Neural crest cell (in vitro differentiated cells): Measurements from ENCODE around the gene MLYCD. TPM values are rescaled to one million over a fixed set of nuclear protein-coding genes. Genes with fewer than 3 reads are reported as not detected.
A peak's percentile ranks its signal among the peaks of the same experiment; 100 is the strongest.

Experiments
- DNase-seq: peaks from one replicate; pipeline ENCODE4 v3.0.0; 2021; ENCODE audit warnings: low read depth, mixed read lengths, low spot score
- H3K27ac Mint-ChIP-seq: one replicate; pipeline ENCODE4 v1.8.0; 2021; ENCODE audit warnings: mild to moderate bottlenecking, mixed read lengths; ENCODE audit not compliant: unreplicated experiment
- H3K27me3 Mint-ChIP-seq: 2 replicates; pipeline ENCODE4 v1.8.0; 2021; ENCODE audit warnings: low read depth, mild to moderate bottlenecking, mixed read lengths
- H3K36me3 Mint-ChIP-seq: 2 replicates; pipeline ENCODE4 v1.8.0; 2021; ENCODE audit warnings: low read depth, mild to moderate bottlenecking, mixed read lengths
- H3K4me1 Mint-ChIP-seq: 2 replicates; pipeline ENCODE4 v1.8.0; 2021; ENCODE audit warnings: mixed read lengths
- H3K4me3 Mint-ChIP-seq: one replicate; pipeline ENCODE4 v1.8.0; 2021; ENCODE audit warnings: mild to moderate bottlenecking, mixed read lengths
- H3K9me3 Mint-ChIP-seq: 2 replicates; pipeline ENCODE4 v1.8.0; 2021; ENCODE audit warnings: mixed read lengths
- total RNA-seq: library from RNA; stranded (reverse); gene quantifications from 2 replicates; pipeline ENCODE4 v1.2.1, GENCODE V29; 2021
- TF ChIP-seq, protein P1 (sequence below): fragments of 200-600 bp; sonication (generic); conservative IDR thresholded peaks from 2 replicates; pipeline ENCODE4 v1.5.0; 2021; ENCODE audit warnings: antibody characterized with exemption, mild to moderate bottlenecking

The MLYCD gene
- total RNA-seq, 1 donor from 2014 or later, result 5.2 TPM

DNA sequence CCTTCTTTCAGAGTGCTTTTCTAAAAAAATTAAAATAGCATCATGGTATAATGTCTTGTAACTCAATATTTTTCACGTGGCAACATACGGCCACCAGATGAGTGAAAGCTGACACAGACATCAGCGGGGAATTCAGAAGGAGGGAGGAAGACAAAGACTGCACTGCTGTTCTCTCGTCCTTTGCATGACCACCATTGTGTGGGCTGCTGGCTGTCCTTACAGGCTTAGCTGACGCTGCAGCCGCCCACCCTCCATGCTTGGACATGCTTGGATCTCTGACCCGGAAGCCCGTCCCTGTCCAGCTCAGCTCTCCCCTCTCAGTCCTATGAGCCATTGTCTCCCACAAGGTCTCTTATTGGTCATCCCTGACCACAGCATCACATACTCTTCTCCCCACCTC lies 11.4 kb upstream of the MLYCD start:
- peak overlapping the region; percentile 32 for H3K4me3 Mint-ChIP-seq
- no peaks in the 10 kb centered on the region for H3K36me3 Mint-ChIP-seq
- peaks cover 24% of the 10 kb centered on the region for H3K4me1 Mint-ChIP-seq
- TF ChIP-seq, protein P1, sequence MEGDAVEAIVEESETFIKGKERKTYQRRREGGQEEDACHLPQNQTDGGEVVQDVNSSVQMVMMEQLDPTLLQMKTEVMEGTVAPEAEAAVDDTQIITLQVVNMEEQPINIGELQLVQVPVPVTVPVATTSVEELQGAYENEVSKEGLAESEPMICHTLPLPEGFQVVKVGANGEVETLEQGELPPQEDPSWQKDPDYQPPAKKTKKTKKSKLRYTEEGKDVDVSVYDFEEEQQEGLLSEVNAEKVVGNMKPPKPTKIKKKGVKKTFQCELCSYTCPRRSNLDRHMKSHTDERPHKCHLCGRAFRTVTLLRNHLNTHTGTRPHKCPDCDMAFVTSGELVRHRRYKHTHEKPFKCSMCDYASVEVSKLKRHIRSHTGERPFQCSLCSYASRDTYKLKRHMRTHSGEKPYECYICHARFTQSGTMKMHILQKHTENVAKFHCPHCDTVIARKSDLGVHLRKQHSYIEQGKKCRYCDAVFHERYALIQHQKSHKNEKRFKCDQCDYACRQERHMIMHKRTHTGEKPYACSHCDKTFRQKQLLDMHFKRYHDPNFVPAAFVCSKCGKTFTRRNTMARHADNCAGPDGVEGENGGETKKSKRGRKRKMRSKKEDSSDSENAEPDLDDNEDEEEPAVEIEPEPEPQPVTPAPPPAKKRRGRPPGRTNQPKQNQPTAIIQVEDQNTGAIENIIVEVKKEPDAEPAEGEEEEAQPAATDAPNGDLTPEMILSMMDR, result no peak
- peak overlapping the region; percentile 48 for H3K27ac Mint-ChIP-seq
- peaks cover 9% of the 10 kb centered on the region for H3K9me3 Mint-ChIP-seq
- no peak for DNase-seq
- no peaks in the 10 kb centered on the region for H3K27me3 Mint-ChIP-seq

DNA sequence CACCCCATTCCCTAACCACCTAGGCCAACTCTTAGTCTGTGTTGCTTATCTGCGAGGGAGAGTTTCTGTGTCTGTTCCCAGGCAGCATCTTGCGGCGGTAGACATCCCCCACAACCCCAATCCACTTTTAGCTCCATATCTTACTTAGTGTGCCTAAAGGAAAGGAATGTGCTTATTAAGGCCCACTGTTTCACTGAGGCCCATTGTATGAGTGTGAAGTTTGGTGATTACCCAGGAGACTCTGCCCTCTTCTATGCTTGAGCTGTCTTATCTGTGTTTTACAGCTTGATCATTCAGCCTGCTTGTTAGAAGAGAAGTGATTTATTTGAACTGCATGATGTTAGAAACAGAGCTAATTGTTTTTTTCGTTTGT lies 10.3 kb upstream of the MLYCD start:
- peaks cover 14% of the 10 kb centered on the region for H3K9me3 Mint-ChIP-seq
- H3K27me3 Mint-ChIP-seq, result no peaks in the 10 kb centered on the region
- DNase-seq, result no peak
- TF ChIP-seq, protein P1, result no peak
- H3K4me3 Mint-ChIP-seq, result no peak overlapping the region
- peaks cover 24% of the 10 kb centered on the region for H3K4me1 Mint-ChIP-seq
- H3K36me3 Mint-ChIP-seq, result no peaks in the 10 kb centered on the region
- peak overlapping the region; percentile 7 for H3K27ac Mint-ChIP-seq

DNA sequence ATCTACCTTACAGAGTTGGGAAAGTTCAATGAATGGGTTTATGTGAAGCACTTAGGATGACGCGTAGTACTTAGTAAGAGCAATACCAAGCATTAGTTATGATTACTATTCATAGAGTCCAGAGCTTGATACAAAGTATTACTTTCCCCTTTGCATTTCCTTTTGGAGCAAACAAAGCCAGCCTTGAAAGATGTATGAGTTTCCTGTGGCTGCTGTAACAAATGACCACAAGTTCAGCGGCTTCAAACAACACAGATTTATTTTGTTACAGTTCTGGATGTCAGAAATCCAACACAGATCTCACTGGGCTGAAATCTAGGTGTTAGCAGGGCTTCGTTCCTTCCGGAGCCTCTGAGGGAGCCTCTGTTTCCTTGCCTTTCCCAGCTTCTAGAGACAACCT lies 8.6 kb upstream of the MLYCD start:
- peaks cover 19% of the 10 kb centered on the region for H3K4me1 Mint-ChIP-seq
- DNase-seq, result no peak
- H3K36me3 Mint-ChIP-seq, result no peaks in the 10 kb centered on the region
- TF ChIP-seq, protein P1, result no peak
- no peak overlapping the region for H3K4me3 Mint-ChIP-seq
- H3K27ac Mint-ChIP-seq, result no peak overlapping the region
- H3K9me3 Mint-ChIP-seq, result peaks cover 14% of the 10 kb centered on the region
- peaks cover 3% of the 10 kb centered on the region for H3K27me3 Mint-ChIP-seq

DNA sequence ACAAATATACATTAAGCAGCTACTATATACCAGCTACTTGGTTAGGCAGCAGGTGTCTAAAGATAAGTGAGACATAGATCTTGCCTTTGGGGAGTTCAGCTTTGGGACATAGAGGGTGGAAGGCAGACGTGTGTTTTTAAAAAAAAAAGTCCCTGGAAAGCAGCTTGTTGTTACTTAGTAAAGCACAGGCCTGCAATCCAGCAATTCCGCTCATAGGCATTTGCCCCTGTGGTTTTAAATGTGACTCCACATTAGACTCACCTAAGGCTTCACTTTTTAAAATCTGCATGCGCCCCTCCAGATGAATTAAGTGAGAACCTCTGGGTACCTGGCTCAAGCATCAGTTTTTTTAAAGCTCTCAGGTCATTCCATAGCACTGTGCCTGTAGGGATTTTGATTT lies 7.2 kb upstream of the MLYCD start:
- Mint-ChIP-seq H3K9me3 (peaks cover 14% of the 10 kb centered on the region), H3K27ac (no peak overlapping the region), H3K4me3 (no peak overlapping the region), H3K4me1 (peaks cover 19% of the 10 kb centered on the region), H3K36me3 (no peaks in the 10 kb centered on the region), H3K27me3 (peaks cover 3% of the 10 kb centered on the region)
- DNase-seq, result no peak
- TF ChIP-seq, protein P1, result no peak

DNA sequence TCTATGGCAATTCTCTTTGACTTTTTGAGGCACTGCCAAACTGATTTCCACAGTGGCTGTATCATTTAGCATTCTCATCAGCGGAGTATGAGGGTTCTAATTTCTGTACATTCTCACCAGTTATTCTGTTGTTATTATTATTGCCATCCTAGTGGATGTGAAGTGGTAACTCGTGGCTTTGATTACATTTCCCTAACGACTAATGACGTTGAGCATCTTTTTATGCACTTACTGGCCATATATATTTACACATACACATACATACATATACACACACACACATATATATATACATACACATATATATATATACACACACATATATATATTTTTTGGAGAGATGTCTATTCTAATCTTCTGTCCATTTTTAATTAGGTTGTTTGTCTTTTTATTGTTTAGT lies 3.7 kb upstream of the MLYCD start:
- peaks cover 5% of the 10 kb centered on the region for H3K27me3 Mint-ChIP-seq
- DNase-seq, result no peak
- peaks cover 12% of the 10 kb centered on the region for H3K4me1 Mint-ChIP-seq
- TF ChIP-seq, protein P1, result no peak
- H3K9me3 Mint-ChIP-seq, result peaks cover 14% of the 10 kb centered on the region
- H3K4me3 Mint-ChIP-seq, result no peak overlapping the region
- H3K36me3 Mint-ChIP-seq, result no peaks in the 10 kb centered on the region
- no peak overlapping the region for H3K27ac Mint-ChIP-seq

DNA sequence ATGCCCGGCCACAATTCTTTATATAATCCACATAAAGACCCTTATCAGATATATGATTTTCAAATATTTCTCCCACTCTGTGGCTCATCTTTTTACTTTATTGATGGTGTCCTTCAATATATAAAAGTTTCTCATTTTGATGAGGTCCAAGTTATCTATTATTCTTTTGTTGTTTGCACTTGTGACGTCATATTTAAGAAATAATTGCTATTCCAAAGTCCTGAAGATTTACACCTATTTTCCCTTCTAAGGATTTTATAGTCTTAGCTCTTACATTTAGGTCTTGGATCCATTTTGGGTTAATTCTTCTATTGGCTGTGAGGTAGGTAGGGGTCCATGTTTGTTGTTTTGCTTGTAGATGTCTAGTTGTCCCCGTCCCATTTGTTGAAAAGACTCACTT lies 3.0 kb upstream of the MLYCD start:
- no peak overlapping the region for H3K27ac Mint-ChIP-seq
- peaks cover 5% of the 10 kb centered on the region for H3K27me3 Mint-ChIP-seq
- DNase-seq, result no peak
- H3K4me3 Mint-ChIP-seq, result no peak overlapping the region
- TF ChIP-seq, protein P1, result no peak
- peaks cover 15% of the 10 kb centered on the region for H3K4me1 Mint-ChIP-seq
- H3K9me3 Mint-ChIP-seq, result peaks cover 10% of the 10 kb centered on the region
- no peaks in the 10 kb centered on the region for H3K36me3 Mint-ChIP-seq
